Measurements from ENCODE around the gene CYP3A4.
"Not testable (repeated sequence)": the region's sequence is repeated elsewhere in the genome, so short reads cannot be mapped to it uniquely, and the experiment has no call there.

CYP3A4 gene

GRCh38 chr7:99784007-99784406, at the start of gene CYP3A4:
CYP3A4 (minus strand) TSS chr7:99784184; CDS start chr7:99784081, 103 bp downstream.
- DNase-seq: no peak

- no peak for DNase-seq
Observed at GRCh38 chr7:99833289-99833877, 49.4 kb upstream of the CYP3A4 start.

DNA sequence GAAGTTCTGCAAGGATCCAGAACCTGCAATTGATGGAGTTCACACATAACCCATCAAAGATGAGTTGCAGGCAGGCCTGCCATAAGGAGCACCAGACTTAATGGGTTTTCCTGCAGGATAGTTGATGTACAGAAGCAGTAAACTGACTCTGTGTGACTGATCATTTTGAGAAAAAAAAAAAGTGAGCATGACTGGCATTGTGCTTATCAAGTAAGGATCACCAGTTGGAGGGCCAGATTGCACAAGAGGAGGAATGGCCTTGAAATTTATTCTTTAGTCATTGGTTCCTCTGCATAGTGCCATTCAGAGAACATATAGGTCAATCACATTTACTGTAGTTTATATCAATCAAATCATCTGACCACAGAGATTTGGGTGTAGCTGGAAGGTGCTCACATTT, 47.6 kb upstream of the CYP3A4 start:
- no peak for DNase-seq

DNA sequence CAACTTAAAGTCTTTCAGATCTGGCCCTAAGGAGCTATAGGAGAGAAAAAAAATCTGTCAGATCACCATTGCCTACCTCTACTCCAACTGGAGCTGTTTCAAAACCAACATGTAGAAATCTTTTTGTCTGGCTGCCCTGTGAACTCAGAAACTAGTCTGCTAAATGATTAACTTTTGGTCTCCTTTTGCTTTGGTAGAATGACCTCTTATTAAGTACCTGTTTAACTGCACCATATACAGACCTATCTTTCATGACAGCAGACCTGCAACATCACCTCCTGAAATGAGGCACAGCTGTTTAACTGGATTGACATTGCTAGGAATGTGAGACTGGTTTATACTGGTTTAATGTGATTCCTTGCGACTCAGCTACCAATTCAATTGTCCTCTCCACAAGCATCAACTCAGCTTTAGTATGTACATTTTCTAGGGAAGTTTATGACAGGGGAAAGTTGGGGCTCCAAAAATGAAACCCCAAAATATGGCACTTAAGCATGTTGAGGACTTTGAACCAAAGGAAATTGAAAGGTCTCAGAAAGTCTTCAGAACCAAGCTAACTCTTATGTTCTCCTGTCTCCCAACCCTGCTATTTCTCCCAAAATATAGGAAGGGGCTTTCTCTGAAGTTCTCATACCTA, 45.7 kb upstream of the CYP3A4 start:
- no peak for DNase-seq

DNA sequence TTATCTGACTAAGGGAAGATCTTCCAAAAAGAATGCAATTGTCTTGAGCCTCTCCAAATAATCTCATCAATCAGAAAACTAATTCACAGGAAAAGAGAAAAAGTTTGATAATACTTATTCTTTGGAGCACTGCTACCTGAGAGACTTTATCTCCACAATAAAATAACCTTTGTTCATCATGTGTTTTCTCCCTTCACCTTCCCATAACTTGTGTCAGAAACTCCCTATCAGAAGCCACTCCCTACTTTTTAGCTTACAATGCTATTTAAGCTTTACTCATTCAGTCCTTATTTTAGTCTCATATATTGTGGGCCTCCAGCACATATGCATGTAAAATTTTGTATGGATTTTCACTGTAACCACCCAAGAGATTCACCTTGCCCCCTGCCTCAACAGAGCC, 44.8 kb upstream of the CYP3A4 start:
- no peak for DNase-seq

DNA sequence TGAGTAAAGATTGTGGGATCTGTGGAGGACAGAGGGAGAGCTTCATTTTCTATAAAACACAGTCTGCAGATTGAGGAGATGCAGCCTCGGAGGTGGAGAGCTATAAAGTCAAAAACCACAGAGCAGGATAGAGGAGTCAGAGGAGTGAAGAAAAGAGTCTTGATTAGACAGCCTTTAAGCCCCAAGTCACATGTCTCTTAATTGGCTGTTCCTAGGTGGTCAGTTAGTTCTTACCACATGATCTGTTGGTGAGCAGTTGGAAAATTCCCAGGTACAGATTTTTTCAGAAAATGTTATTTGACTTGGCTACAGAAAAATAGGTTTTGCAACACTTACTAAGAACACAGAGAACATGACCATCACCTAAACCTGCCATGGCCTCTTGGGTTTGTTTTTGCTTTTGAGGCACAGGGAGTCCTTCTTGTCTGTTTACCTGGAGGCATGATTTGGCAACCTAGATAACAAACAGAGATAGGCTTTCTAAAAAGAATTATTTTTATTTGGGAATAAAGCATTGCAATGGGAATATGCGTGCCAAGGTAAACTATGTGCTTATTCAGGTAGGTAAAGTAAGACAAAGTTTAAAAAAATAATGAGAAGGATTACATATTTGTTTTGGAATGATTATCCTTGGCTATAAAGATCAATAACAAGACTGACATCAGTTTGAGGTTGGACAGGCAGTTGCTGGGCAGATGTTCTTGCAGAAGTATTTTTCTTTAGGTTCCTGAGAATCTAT, 43.2 kb upstream of the CYP3A4 start:
- no peak for DNase-seq

DNA sequence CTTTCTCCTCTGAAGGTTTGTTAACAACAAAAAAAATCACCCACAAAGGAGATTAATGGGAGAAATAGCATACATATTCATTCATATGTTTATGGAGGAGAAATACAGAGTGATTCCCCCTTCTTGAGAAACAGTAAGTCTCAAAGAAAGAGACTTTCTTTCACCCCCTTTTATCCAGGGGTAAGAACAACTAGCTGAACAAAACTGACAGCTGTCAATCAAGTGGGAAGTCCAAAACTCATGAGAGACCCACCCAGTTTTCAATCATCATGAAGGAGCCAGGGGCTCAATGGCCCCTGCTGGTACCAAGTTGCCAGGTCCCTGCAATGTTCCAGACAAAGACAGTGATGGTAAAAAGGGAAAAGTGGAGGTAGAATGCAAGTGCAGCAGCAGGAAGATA, 41.9 kb upstream of the CYP3A4 start:
- no peak for DNase-seq

DNA sequence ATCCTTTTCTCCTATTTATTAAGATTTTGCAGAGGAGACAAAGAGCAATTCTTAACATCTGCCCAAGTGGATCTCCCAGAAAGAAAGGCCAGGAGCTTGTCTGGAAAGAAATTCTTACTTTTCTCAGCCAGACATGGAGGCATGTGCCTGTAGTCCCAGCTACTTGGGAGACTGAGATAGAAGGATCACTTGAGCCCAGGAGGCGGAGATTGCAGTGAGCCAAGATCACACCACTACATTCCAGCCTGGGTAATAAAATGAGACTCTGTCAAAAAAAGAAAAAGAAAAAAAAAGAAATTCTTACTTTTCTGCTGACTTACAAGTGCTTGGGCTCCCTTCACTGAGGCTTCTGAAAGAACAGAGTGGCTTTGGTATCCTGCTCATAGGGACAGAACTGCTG, 41.5 kb upstream of the CYP3A4 start:
- no peak for DNase-seq

DNA sequence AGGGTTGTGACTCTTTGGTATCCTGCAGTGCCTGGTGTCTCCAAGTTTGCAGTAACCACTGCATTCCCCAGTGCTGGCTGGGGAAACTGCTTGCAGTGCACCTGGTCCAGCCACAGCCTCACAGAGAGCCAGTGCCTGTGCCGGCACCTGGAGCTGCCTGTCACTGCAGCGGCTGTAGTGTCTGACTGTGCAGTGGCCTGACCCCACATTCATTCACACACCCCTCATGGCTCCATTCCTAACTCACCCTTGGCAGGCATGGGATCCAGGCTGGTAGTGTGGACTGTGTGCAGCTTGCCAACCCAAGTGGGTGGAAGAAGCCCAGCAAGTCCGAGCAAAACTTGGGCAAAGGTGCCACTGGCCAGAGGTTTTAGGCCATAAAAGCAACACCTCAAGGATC, 40.1 kb upstream of the CYP3A4 start:
- no peak for DNase-seq

DNA sequence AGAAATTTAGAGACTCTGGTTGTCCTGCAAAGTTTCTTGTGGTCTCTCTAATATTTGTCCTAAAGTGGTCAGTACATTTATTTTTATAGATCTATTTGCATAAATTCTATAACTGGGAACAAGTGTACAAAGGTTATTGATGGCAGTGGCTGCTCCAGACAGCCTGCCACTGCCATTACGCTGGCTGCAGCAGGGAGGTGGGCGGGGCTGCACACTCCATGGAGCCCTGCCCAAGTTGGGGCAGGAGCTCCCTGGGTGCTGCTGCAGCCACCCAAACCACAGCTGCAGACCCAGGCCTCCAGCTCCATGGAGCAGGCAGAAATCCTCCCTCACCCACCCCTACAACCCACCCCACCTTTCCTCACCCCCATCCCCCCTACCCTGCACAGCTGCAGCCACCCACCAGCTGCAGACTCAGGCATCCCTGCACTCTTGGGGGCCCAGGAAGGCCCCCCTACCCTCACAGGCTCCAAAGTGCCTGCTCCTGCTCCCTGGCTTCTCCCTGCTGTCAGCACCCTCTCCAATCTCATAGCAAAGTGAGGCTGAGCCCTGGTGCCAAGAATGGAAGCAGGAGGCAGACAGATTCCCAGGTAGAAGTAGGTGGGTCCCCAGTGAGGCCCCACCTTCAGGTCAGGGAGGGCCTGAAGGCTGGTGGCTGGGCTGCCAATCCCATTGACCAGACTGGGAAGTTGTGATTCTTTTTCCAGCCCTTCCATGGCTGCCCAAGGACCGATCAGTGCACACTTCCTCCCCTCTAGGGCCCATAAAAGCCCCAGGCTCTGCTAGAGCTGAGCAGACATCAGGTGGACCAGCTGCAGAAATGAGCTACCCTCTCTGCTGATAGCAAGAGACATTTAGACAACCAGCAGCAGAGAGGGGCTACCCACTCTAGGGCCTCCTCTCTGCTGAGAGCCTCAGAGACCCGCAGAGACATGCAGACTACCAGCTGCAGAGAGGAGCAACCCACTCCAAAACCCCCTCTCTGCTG, 39.0 kb upstream of the CYP3A4 start:
- DNase-seq: no peak

DNA sequence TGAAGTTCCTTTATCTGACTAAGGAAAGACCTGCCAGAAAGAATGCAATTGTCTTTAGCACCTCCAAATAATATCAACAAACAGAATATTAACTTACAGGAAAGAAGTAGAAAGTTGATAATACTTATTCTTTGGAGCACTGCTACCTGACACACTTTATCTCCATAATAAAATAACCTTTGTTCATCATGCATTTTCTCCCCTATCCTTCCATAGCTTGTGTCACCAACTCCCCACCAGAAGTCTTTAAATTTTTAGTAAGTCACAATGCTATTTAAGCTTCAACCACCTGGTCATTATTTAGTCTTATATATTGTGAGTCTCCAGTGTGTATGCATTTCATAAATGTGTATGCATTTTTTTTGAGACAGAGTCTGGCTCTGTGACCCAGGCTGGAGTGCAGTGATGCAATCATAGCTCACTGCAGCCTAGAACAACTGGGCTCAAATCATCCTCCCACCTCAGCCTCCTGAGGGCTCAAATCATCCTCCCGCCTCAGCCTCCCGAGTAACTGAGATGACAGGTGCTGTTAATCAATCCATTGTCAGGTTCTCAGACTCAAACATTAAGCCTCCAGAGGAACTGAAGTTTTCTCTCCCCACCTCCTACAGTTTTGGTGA, 36.5 kb upstream of the CYP3A4 start:
- no peak for DNase-seq

GRCh38 chr7:99808766-99809165, 24.8 kb upstream of the CYP3A4 start:
- no peak for DNase-seq

DNA sequence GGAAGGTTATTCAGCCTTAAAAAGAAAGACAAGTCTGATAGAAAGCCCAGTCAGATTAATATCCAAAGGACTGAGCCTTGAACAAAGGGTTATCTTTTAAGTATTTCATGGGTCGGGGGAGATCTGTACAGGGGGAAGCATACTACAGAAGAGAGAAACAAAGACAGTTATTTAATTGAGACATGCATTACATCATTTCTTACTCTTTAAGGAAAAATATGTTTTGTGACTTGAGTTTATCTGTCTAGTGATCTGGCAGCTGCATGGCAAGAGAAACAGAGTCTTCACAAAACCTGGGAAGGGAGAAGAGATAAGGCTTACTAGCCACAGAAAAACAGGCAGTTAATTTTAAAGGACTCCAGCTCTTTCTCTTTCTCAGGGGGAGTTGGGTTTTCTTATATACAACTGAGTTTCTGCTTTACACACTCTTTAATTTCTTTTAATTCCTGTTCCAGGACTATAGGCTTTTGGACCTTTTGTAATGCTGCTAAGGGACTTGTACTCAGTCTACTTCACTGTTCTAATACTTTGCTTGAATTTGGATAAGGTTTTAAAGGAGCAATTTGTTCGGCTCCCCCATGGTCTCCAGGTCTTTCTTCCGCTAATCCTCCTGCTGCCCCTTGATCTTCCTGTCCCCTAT, 23.0 kb upstream of the CYP3A4 start:
- DNase-seq: no peak

DNA sequence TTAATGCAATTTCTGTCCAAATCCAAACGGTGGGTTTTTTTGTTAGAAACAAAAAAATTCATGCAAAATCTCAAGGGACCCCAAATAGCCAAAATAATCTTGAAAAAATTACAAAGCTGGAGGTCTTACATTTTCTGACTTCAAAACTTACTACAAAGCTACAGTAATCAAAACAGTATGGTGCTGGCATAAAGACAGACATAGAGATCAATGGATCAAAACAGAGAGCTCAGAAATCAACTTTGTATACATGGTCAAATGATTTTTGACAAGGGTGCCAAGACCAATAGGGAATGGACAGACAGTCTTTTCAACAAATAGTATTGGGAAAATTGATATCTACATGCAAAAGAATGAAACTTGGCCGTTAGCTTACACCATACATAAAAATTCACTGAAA, 21.7 kb upstream of the CYP3A4 start:
- no peak for DNase-seq

GRCh38 chr7:99803118-99803517, 19.1 kb upstream of the CYP3A4 start:
- DNase-seq: not testable (repeated sequence)

GRCh38 chr7:99801407-99801806, 17.4 kb upstream of the CYP3A4 start:
- DNase-seq: not testable (repeated sequence)

- no peak for DNase-seq
Observed at GRCh38 chr7:99798972-99799371, 15.0 kb upstream of the CYP3A4 start.

GRCh38 chr7:99795864-99796263, 11.9 kb upstream of the CYP3A4 start:
- not testable (repeated sequence) for DNase-seq

DNA sequence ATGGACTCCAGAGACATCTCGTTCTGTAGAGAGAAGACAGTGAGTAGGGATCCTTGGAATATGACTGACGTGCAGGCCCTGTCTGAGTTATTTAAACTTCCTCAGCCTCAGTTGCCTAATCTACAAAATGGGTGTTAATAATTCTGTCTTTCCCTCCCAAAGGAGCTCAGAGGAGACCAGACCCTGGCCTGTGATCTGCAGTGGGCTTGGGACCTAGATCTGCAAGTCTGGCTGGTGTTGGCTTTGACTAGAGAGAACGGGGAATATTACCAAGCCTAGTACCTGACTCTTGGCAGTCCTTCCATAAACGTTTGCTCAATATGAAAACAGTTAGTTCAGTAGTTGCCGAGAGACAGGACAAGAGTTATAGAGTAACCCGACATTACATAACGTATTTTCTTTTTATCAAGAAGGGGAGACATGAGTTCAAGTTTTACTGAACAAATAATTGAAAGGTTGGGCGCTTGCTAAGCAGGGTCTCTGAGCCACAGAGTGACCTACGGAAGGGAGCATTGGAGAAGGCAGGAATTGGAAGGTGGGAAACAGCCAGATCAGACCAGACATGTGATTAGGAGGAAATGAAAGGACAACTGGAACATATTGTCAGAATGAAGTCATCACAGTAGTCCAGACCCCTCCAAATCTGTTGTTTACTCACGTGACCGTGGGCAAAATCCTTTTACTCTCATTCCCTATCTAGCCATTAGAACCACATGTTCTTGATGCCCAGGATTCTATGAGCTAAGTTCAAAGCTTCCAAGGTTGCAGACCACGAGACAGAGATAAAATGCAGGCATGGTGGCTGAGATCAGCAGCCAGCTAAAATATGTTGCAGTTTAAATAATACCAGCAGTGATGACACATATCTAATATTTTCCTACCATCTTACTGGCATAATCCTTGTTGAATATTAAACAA, 10.9 kb upstream of the CYP3A4 start:
- no peak for DNase-seq

DNA sequence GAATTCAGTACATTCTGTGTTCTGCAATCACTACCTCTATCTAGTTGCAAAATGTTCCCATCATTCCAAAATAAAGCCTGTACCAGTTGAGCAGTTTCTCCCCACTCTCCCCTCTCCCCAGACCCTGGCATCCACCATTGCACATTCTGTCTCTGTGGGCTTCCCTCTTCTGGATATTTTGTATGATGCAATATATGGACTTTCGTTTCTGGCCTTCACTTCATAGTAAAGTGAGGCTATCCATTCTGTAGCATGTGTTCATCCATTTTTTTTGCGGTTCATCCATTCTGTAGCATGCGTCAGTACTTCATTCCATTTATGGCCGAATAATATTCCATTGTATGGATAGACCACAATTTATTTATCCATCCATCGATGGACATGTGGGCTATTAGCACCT, 9.5 kb upstream of the CYP3A4 start:
- no peak for DNase-seq

- DNase-seq: no peak
Observed at GRCh38 chr7:99792967-99793366, 9.0 kb upstream of the CYP3A4 start.
